K562 (cell line): Measurements from ENCODE around the gene CDKN2C. TPM values are rescaled to one million over a fixed set of nuclear protein-coding genes. Genes with fewer than 3 reads are reported as not detected.

Experiments used
- ARHGAP35 ChIP-seq: fragments of 450-650 bp; IDR thresholded peaks from 2 replicates; pipeline ENCODE4 v1.6.1; 2018; ENCODE audit not compliant: partially characterized antibody
- ATF6 ChIP-seq: sonication (generic); formaldehyde crosslinking; IDR thresholded peaks from 2 replicates; pipeline ENCODE4 v1.4.0; 2020; ENCODE audit warnings: mild to moderate bottlenecking, missing genetic modification reagents
- CCAR2 ChIP-seq: fragments of 200-400 bp; formaldehyde crosslinking; IDR thresholded peaks from 2 replicates; pipeline ENCODE4 v1.6.1; 2017; ENCODE audit warnings: mild to moderate bottlenecking, low read depth, low read length
- DIDO1 ChIP-seq: fragments of 450-650 bp; IDR thresholded peaks from 2 replicates; pipeline ENCODE4 v1.6.1; 2016; ENCODE audit warnings: low read depth, missing biosample characterization, missing genetic modification characterization
- HDAC6 ChIP-seq: IDR thresholded peaks from 2 replicates; pipeline ENCODE4 v1.6.1; 2012; ENCODE audit warnings: low read depth, mild to moderate bottlenecking, control low read depth, inconsistent platforms, low read length, moderate library complexity
- MEIS2 ChIP-seq: fragments of 450-650 bp; IDR thresholded peaks from 2 replicates; pipeline ENCODE4 v1.6.1; 2014; ENCODE audit warnings: mild to moderate bottlenecking; ENCODE audit not compliant: partially characterized antibody
- NCOR1 ChIP-seq: fragments of 450-650 bp; IDR thresholded peaks from 2 replicates; pipeline ENCODE4 v1.6.1; 2016; ENCODE audit warnings: mild to moderate bottlenecking, moderate library complexity
- NKRF ChIP-seq: fragments of 450-650 bp; IDR thresholded peaks from 2 replicates; pipeline ENCODE4 v1.6.1; 2016; ENCODE audit warnings: borderline replicate concordance
- POLR2A ChIP-seq: fragments of 450-650 bp; conservative IDR thresholded peaks from 2 replicates; pipeline ENCODE4 v1.6.1; 2016
- SMAD4 ChIP-seq: fragments of 250-450 bp; sonication (Bioruptor Pico); conservative IDR thresholded peaks from 2 replicates; pipeline ENCODE4 v1.8.0; 2021; ENCODE audit warnings: inconsistent platforms, mild to moderate bottlenecking, moderate library complexity
- YY1 ChIP-seq, 3 experiments: IDR thresholded peaks; 2 replicates each; pipeline ENCODE4 v1.6.1; 2011; ENCODE audit warnings: low read length in 2 of 3, mild to moderate bottlenecking in 2 of 3, moderate library complexity in 2 of 3, borderline replicate concordance in 1 of 3, control low read depth in 1 of 3, low read depth in 1 of 3; ENCODE audit not compliant: insufficient read depth in 3 of 3, insufficient replicate concordance in 2 of 3, control insufficient read depth in 1 of 3, insufficient read length in 1 of 3; ENCODE audit errors: extremely low read depth in 1 of 3
- ZBED1 ChIP-seq: IDR thresholded peaks from 2 replicates; pipeline ENCODE4 v1.6.1; 2014
- ZNF124 ChIP-seq: sonication (generic); formaldehyde crosslinking; IDR thresholded peaks from 2 replicates; pipeline ENCODE4 v1.8.1; 2022; ENCODE audit warnings: missing genetic modification reagents
- ZNF57 ChIP-seq: fragments of 450-650 bp; formaldehyde crosslinking; IDR thresholded peaks from 2 replicates; pipeline ENCODE4 v1.4.0; 2020; ENCODE audit warnings: mild to moderate bottlenecking, moderate library complexity
- ZNF79 ChIP-seq: fragments of 250-450 bp; sonication (Bioruptor Pico); IDR thresholded peaks from 2 replicates; pipeline ENCODE4 v1.4.0; 2020; ENCODE audit warnings: low read depth, mild to moderate bottlenecking, moderate library complexity
- polyA plus RNA-seq, 8 experiments: library from polyadenylated mRNA; depleted of rRNA in 4 of 8; stranded (reverse) in 5 of 8; unstranded in 3 of 8; fragments of >200 nt; fragmentation: Nextera tagmentation in 2 of 8; fragmentation: Illumina TruSeq in 1 of 8; extraction: Ambion mirVana in 2 of 8; extraction: Trizol in 1 of 8; gene quantifications; 2 replicates each; pipeline versions ENCODE4 v1.2.1 to v1.2.3, GENCODE V29; 2011 to 2014; ENCODE audit warnings: inconsistent platforms in 1 of 8, missing spikeins in 1 of 8
- total RNA-seq, 7 experiments: library from RNA; depleted of rRNA in 6 of 7; stranded (reverse); fragments of >200 nt in 6 of 7; fragmentation: Illumina TruSeq in 2 of 7; extraction: Trizol in 2 of 7; gene quantifications; 2 replicates each; pipeline versions ENCODE4 v1.2.1 to v1.2.3, GENCODE V29; 2011 to 2021; ENCODE audit warnings: low replicate concordance in 1 of 7
- TF ChIP-seq, protein P1 (sequence below): fragments of 450-650 bp; IDR thresholded peaks from 2 replicates; pipeline ENCODE4 v1.7.0; 2016; ENCODE audit warnings: borderline replicate concordance

CDKN2C gene
- total and polyA plus RNA-seq, 9 of the 15 experiments (the other 6 are each of a cell fraction or from before 2014, with no cell fraction given): 11.9 to 74.3 (median 45.9) TPM

DNA sequence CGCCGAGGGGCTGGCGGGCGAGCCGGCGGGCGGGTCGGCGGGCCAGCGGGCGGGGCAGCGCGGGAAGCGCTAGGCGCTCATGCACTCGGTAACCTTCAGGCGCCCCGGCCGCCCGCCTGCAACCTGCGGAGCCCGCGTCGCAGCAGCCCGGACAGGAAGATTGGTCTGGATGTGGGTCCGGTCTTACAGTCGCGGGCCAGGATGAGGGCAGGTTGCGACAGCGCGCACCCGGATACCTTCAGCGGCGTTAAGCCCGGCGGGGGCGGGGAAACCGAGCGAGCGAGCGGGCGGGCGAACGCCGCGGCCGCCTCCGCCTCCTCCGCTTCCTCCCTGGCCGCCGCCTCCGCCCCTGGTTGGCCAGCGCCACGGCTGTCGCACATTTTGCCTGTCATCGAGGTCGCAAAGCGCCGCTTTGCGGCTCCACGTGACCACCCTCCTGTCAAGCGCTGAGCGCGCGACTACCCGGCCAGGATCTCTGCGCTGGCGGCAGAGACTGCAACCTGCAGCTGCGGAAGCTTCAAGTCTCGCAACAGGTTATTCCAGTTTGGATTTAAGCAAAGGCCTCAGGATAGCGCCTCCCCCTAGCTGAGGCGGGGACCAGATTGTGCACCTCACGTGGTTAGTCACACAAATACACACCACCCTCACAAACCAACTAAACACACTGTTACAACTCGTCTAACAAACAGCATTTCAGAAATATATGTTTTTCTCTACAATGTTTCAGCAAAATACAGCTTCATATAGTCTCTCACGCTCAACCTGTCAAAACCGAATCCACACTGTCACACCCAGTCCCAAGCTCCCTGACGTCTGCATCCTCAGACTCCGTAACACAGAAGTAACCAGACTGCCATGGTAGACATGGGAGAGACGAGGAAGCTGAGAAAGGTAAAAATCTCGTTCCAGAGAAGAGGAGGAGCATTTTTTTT lies 9.9 kb upstream of the CDKN2C start, which contains the start of gene FAF1 (continued):
- peak; percentile 98 for TF ChIP-seq NKRF
- peak; percentile 9; the same call in 1 of the 2 replicates for TF ChIP-seq NCOR1
- TF ChIP-seq ARHGAP35: no peak
- TF ChIP-seq ZNF57 (CRISPR knock-in tag): no peak
- no peak for TF ChIP-seq ZNF124 (CRISPR knock-in tag)
- TF ChIP-seq ATF6 (CRISPR knock-in tag): no peak; the same call in 1 of the 2 replicates
- TF ChIP-seq, protein P1, sequence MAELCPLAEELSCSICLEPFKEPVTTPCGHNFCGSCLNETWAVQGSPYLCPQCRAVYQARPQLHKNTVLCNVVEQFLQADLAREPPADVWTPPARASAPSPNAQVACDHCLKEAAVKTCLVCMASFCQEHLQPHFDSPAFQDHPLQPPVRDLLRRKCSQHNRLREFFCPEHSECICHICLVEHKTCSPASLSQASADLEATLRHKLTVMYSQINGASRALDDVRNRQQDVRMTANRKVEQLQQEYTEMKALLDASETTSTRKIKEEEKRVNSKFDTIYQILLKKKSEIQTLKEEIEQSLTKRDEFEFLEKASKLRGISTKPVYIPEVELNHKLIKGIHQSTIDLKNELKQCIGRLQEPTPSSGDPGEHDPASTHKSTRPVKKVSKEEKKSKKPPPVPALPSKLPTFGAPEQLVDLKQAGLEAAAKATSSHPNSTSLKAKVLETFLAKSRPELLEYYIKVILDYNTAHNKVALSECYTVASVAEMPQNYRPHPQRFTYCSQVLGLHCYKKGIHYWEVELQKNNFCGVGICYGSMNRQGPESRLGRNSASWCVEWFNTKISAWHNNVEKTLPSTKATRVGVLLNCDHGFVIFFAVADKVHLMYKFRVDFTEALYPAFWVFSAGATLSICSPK: no peak
- no peak for TF ChIP-seq HDAC6
- peak; percentile 89 for TF ChIP-seq MEIS2
- TF ChIP-seq ZNF79 (CRISPR knock-in tag): 0 out of 2 replicates have a peak, but pooled peaks have one; percentile 4
- peak; percentile 74 for TF ChIP-seq DIDO1 (tag)
- peak; percentile 67; the same call in 1 of the 2 replicates for TF ChIP-seq ZBED1
- TF ChIP-seq POLR2A: peak; percentile 94
- TF ChIP-seq CCAR2: 0 out of 2 replicates have a peak, but pooled peaks have one; percentile 49
- TF ChIP-seq SMAD4 (CRISPR knock-in tag): peak; percentile 81
- peak in 2 of 3 experiments; percentile 4 to 71 for TF ChIP-seq YY1 (IDR thresholded peaks at IDR 0.05; ENCODE audit: borderline replicate concordance in 1 of 3, control insufficient read depth in 1 of 3, extremely low read depth in 1 of 3, insufficient read depth in 3 of 3, insufficient read length in 1 of 3, insufficient replicate concordance in 2 of 3, low read depth in 1 of 3, low read length in 2 of 3)
